CD14-positive monocyte (primary cell): Measurements from ENCODE around the gene TNRC6A. TPM values are rescaled to one million over a fixed set of nuclear protein-coding genes. Genes with fewer than 3 reads are reported as not detected.

Experiments
- DNase-seq, 3 donors: peaks; one replicate each; pipeline ENCODE4 v3.0.0-alpha.2; 2011 to 2022
- H2AFZ ChIP-seq: 2 replicates; pipeline ENCODE4 v1.6.0; 2012; ENCODE audit warnings: mild to moderate bottlenecking, low read depth, low read length, inconsistent platforms; ENCODE audit not compliant: insufficient read depth, poor library complexity, severe bottlenecking
- H3K27ac ChIP-seq, 2 donors: 1 replicate in 1 of 2; 2 replicates in 1 of 2; pipeline ENCODE4 v1.5.1; 2012 to 2013; ENCODE audit warnings: low read length in 2 of 2, control low read depth in 1 of 2, inconsistent platforms in 1 of 2, low read depth in 1 of 2, mild to moderate bottlenecking in 1 of 2
- H3K27me3 ChIP-seq, 2 donors: one replicate each; pipeline versions ENCODE4 v1.6.0 to v1.6.1; 2011 to 2013; ENCODE audit warnings: low read length in 2 of 2; ENCODE audit not compliant: control insufficient read depth in 2 of 2, insufficient read depth in 2 of 2
- H3K36me3 ChIP-seq, 2 donors: replicated peaks in 1 of 2; 1 replicate in 1 of 2; 2 replicates in 1 of 2; pipeline versions ENCODE4 v1.5.1 to v1.6.1; 2012 to 2013; ENCODE audit warnings: low read length in 2 of 2, control low read depth in 1 of 2, inconsistent platforms in 1 of 2, mild to moderate bottlenecking in 1 of 2; ENCODE audit not compliant: insufficient read depth in 2 of 2, control insufficient read depth in 1 of 2
- H3K4me1 ChIP-seq, 2 donors: 1 replicate in 1 of 2; 2 replicates in 1 of 2; pipeline versions ENCODE4 v1.5.1 to v1.6.1; 2012 to 2013; ENCODE audit warnings: low read length in 2 of 2, control low read depth in 1 of 2, inconsistent platforms in 1 of 2, mild to moderate bottlenecking in 1 of 2, moderate library complexity in 1 of 2; ENCODE audit not compliant: insufficient read depth in 2 of 2, control insufficient read depth in 1 of 2
- H3K4me2 ChIP-seq: replicated peaks from 2 replicates; pipeline ENCODE3; 2012; ENCODE audit warnings: low read length, moderate library complexity, mild to moderate bottlenecking; ENCODE audit not compliant: poor library complexity, severe bottlenecking; ENCODE audit errors: extremely low read depth
- H3K4me3 ChIP-seq, 3 experiments: fragments of 200-600 bp in 1 of 3; sonication (generic) in 1 of 3; replicated peaks in 1 of 3; 1 replicate in 2 of 3; 2 replicates in 1 of 3; pipeline ENCODE4 v1.5.1; 2011 to 2013; ENCODE audit warnings: low read length in 3 of 3, mild to moderate bottlenecking in 3 of 3, control low read depth in 2 of 3, low read depth in 2 of 3, inconsistent platforms in 1 of 3, moderate library complexity in 1 of 3
- H3K79me2 ChIP-seq: 2 replicates; pipeline ENCODE4 v1.6.0; 2012; ENCODE audit warnings: mild to moderate bottlenecking, control low read depth, inconsistent platforms, low read length, moderate library complexity; ENCODE audit not compliant: insufficient read depth
- H3K9ac ChIP-seq: 2 replicates; pipeline ENCODE4 v1.6.0; 2017; ENCODE audit warnings: low read length, mild to moderate bottlenecking; ENCODE audit not compliant: insufficient read depth, poor library complexity, severe bottlenecking
- H3K9me3 ChIP-seq, 2 donors: replicated peaks in 1 of 2; 1 replicate in 1 of 2; 2 replicates in 1 of 2; pipeline versions ENCODE4 v1.5.1 to v1.6.1; 2012 to 2013; ENCODE audit warnings: low read length in 2 of 2, control low read depth in 1 of 2; ENCODE audit not compliant: control insufficient read depth in 1 of 2, insufficient read depth in 1 of 2
- H4K20me1 ChIP-seq: 2 replicates; pipeline ENCODE4 v1.6.0; 2012; ENCODE audit warnings: mild to moderate bottlenecking, low read length, control low read depth, moderate library complexity; ENCODE audit not compliant: insufficient read depth
- H3K27ac Mint-ChIP-seq, 7 donors: one replicate each; pipeline ENCODE4 v1.8.0; 2020; ENCODE audit warnings: mild to moderate bottlenecking in 7 of 7, mixed read lengths in 7 of 7, moderate library complexity in 6 of 7, inconsistent platforms in 2 of 7
- H3K27me3 Mint-ChIP-seq, 3 donors: one replicate each; pipeline ENCODE4 v1.8.0; 2021 to 2022; ENCODE audit warnings: low read depth in 3 of 3, mild to moderate bottlenecking in 3 of 3, mixed read lengths in 3 of 3, moderate library complexity in 3 of 3, inconsistent platforms in 1 of 3
- H3K36me3 Mint-ChIP-seq, 2 donors: one replicate each; pipeline ENCODE4 v1.8.0; 2020; ENCODE audit warnings: mixed read lengths in 2 of 2, inconsistent platforms in 1 of 2, mild to moderate bottlenecking in 1 of 2
- H3K4me1 Mint-ChIP-seq: one replicate; pipeline ENCODE4 v1.8.0; 2020; ENCODE audit warnings: mild to moderate bottlenecking, mixed read lengths
- H3K4me3 Mint-ChIP-seq, 2 donors: one replicate each; pipeline ENCODE4 v1.8.0; 2020; ENCODE audit warnings: mild to moderate bottlenecking in 2 of 2, mixed read lengths in 2 of 2, moderate library complexity in 1 of 2
- H3K9me3 Mint-ChIP-seq, 7 donors: one replicate each; pipeline ENCODE4 v1.8.0; 2020 to 2022; ENCODE audit warnings: mixed read lengths in 7 of 7, mild to moderate bottlenecking in 6 of 7, moderate library complexity in 6 of 7, inconsistent platforms in 2 of 7
- CTCF ChIP-seq: fragments of 200-600 bp; IDR thresholded peaks from one replicate; pipeline ENCODE4 v1.8.0; 2022; ENCODE audit warnings: antibody characterized with exemption, mild to moderate bottlenecking
- WGBS: methylation state at CpG from one replicate; pipeline ENCODE4 v1.1.5; 2013; ENCODE audit warnings: missing lambda C conversion rate; ENCODE audit not compliant: insufficient coverage; 5-methylcytosine and 5-hydroxymethylcytosine counted together
- intact Hi-C, 2 donors: fragments of 100-400 bp; cut with micrococcal nuclease; formaldehyde crosslinking; loops; one replicate each; pipeline versions ENCODE4 v1.15.0 to v1.15.1; 2023
- polyA plus RNA-seq, 3 donors: library from polyadenylated mRNA; depleted of rRNA in 1 of 3; unstranded in 2 of 3; stranded (reverse) in 1 of 3; fragments of 300-500 nt in 2 of 3; fragments of >200 nt in 1 of 3; fragmentation: Illumina TruSeq in 2 of 3; gene quantifications; 1 replicate in 2 of 3; 2 replicates in 1 of 3; pipeline ENCODE4 v1.2.3, GENCODE V29; 2012 to 2021

Gene TNRC6A
- polyA plus RNA-seq, 3 donors = 3.3 to 36.1 (median 4.0) TPM

DNA sequence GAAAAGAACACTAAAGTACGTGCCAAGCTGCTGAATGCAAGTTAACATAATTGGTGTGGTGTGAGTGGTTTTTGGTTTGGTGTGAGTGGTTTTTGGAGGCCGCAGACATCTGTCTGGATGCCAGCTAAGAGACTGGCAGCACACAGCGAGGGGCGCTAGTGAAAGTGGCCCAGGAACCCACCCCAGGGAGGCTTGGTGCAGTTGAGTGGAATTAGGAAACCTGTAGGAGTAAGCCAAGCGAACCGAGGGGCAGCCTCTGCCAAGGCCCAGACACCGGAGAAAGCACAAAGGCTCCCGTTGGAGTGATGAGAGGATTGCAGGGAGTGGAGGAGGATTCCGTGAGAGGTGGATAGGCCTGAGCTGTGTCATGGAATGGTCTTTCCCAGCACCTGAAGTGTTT lies 91.7 kb downstream of the TNRC6A start:
- Histone ChIP-seq H3K79me2 (no peaks in the 10 kb centered on the region), H3K4me3 (no peak overlapping the region), H4K20me1 (no peaks in the 10 kb centered on the region), H3K9me3 (no peaks in the 10 kb centered on the region), H3K4me2 (no peak overlapping the region), H3K27ac (no peak overlapping the region), H3K27me3 (no peaks in the 10 kb centered on the region), H3K4me1 (no peaks in the 10 kb centered on the region), H3K36me3 (peaks cover 87 to 99% of the 10 kb centered on the region in 2 donors), H2AFZ (no peak overlapping the region), H3K9ac (no peak overlapping the region)
- intact Hi-C loops = no loop called here
- TF ChIP-seq CTCF = no peak
- no peaks in the 10 kb centered on the region for H3K4me1 Mint-ChIP-seq
- H3K36me3 Mint-ChIP-seq = peaks cover 92 to 93% of the 10 kb centered on the region in 2 donors
- H3K9me3 Mint-ChIP-seq = no peaks in the 10 kb centered on the region
- H3K4me3 Mint-ChIP-seq = no peak overlapping the region
- 94% methylated on average over 9 of the region's 9 CpGs for WGBS
- H3K27ac Mint-ChIP-seq = peak overlapping the region in 2 of 7 donors; percentile 46
- no peak for DNase-seq
- no peaks in the 10 kb centered on the region for H3K27me3 Mint-ChIP-seq

GRCh38 chr16:24822542-24822941 lies 93.1 kb downstream of the TNRC6A start:
- H3K27me3 ChIP-seq = no peaks in the 10 kb centered on the region
- H3K9ac ChIP-seq = no peak overlapping the region
- H3K4me1 Mint-ChIP-seq = no peaks in the 10 kb centered on the region
- no peaks in the 10 kb centered on the region for H3K4me1 ChIP-seq
- H3K4me2 ChIP-seq = no peak overlapping the region
- no peak overlapping the region for H3K4me3 Mint-ChIP-seq
- no peak for TF ChIP-seq CTCF
- peak overlapping the region in 1 of 7 donors; percentile 54 for H3K27ac Mint-ChIP-seq
- H2AFZ ChIP-seq = no peak overlapping the region
- H3K36me3 Mint-ChIP-seq = peaks cover 98 to 99% of the 10 kb centered on the region in 2 donors
- no peaks in the 10 kb centered on the region for H3K9me3 ChIP-seq
- no peaks in the 10 kb centered on the region for H3K79me2 ChIP-seq
- 94% methylated on average over 8 of the region's 10 CpGs for WGBS
- H3K27ac ChIP-seq = no peak overlapping the region
- H3K4me3 ChIP-seq = no peak overlapping the region
- H3K36me3 ChIP-seq = peaks cover 83 to 99% of the 10 kb centered on the region in 2 donors
- intact Hi-C loops = no loop called here
- H4K20me1 ChIP-seq = no peaks in the 10 kb centered on the region
- H3K9me3 Mint-ChIP-seq = no peaks in the 10 kb centered on the region
- no peak for DNase-seq
- H3K27me3 Mint-ChIP-seq = peaks cover 0 to 2% (median 2%) of the 10 kb centered on the region in 3 donors
